GM21528 (cell line): Measurements from ENCODE around the gene IDH2.
"Not testable (repeated sequence)": the region's sequence is repeated elsewhere in the genome, so short reads cannot be mapped to it uniquely, and the experiment has no call there.

Source experiments
- ATAC-seq: cut with Tn5 transposase; IDR thresholded peaks from one replicate; pipeline ENCODE4 v1.9.1; 2021; ENCODE audit warnings: mild to moderate bottlenecking, moderate library complexity; ENCODE audit not compliant: unreplicated experiment, low FRiP score

The IDH2 gene

GRCh38 chr15:90101969-90102890 lies at the start of gene IDH2:
Gene IDH2, minus strand, starts transcription at chr15:90102468. Its CDS starts 78 bp downstream, at chr15:90102390.
- peak; percentile 68 for ATAC-seq

- not testable (repeated sequence) for ATAC-seq
These were observed 48.3 kb upstream of the IDH2 start for GRCh38 chr15:90150551-90150950.

- no peak for ATAC-seq
These were observed 47.5 kb upstream of the IDH2 start for GRCh38 chr15:90149609-90150340.

- ATAC-seq, result not testable (repeated sequence)
These were observed 44.0 kb upstream of the IDH2 start for GRCh38 chr15:90146198-90146761.

- ATAC-seq, result no peak
These were observed 43.5 kb upstream of the IDH2 start for GRCh38 chr15:90145761-90146160.

GRCh38 chr15:90145259-90145658 lies 43.0 kb upstream of the IDH2 start:
- ATAC-seq, result no peak

- no peak for ATAC-seq
These were observed 40.9 kb upstream of the IDH2 start for GRCh38 chr15:90143166-90143655.

- no peak for ATAC-seq
These were observed 40.2 kb upstream of the IDH2 start for GRCh38 chr15:90142216-90143165.

- ATAC-seq, result no peak
These were observed 39.4 kb upstream of the IDH2 start for GRCh38 chr15:90141646-90142045.

GRCh38 chr15:90139549-90139948 lies 37.3 kb upstream of the IDH2 start:
- not testable (repeated sequence) for ATAC-seq

GRCh38 chr15:90138071-90138833 lies 36.0 kb upstream of the IDH2 start:
- no peak for ATAC-seq

GRCh38 chr15:90132437-90132836 lies 30.2 kb upstream of the IDH2 start:
- no peak for ATAC-seq

- ATAC-seq, result no peak
These were observed 29.6 kb upstream of the IDH2 start for GRCh38 chr15:90131848-90132247.

GRCh38 chr15:90130291-90130690 lies 28.0 kb upstream of the IDH2 start:
- no peak for ATAC-seq

GRCh38 chr15:90126596-90127435 lies 24.5 kb upstream of the IDH2 start:
- ATAC-seq, result no peak

GRCh38 chr15:90126022-90126421 lies 23.8 kb upstream of the IDH2 start:
- no peak for ATAC-seq

- ATAC-seq, result no peak
These were observed 22.2 kb upstream of the IDH2 start for GRCh38 chr15:90124507-90124906.

GRCh38 chr15:90121086-90121485 lies 18.8 kb upstream of the IDH2 start:
- no peak for ATAC-seq
